Thyroid gland (tissue), 4 donors: ENCODE data around the gene CHCHD6.

Experiments used
- CTCF ChIP-seq, 6 experiments: fragments of 200-600 bp in 3 of 6; fragments of 450-650 bp in 3 of 6; sonication (generic) in 3 of 6; IDR thresholded peaks; one replicate each; pipeline ENCODE4 v1.5.1; 2016 to 2019; ENCODE audit warnings: antibody characterized with exemption in 6 of 6, mild to moderate bottlenecking in 2 of 6, inconsistent platforms in 1 of 6, moderate library complexity in 1 of 6
- POLR2A ChIP-seq, 2 donors: fragments of 450-650 bp; IDR thresholded peaks; one replicate each; pipeline ENCODE4 v1.6.1; 2017; ENCODE audit warnings: antibody characterized with exemption in 2 of 2, mild to moderate bottlenecking in 2 of 2, moderate library complexity in 1 of 2

- TF ChIP-seq POLR2A (IDR thresholded peaks at IDR 0.05), result no peak
- TF ChIP-seq CTCF (IDR thresholded peaks at IDR 0.05), result no peak
Observed at GRCh38 chr3:126939733-126940132, 235.7 kb downstream of the CHCHD6 start.
